ENCODE measurements around the gene ACAT2. TPM values are rescaled to one million over a fixed set of nuclear protein-coding genes. Genes with fewer than 3 reads are reported as not detected.
"Not testable (repeated sequence)": the region's sequence is repeated elsewhere in the genome, so short reads cannot be mapped to it uniquely, and the experiment has no call there.

Gene ACAT2
- total and polyA plus RNA-seq, 5 experiments from 2014 or later: 29.4 to 38.8 (median 30.9) TPM

DNA sequence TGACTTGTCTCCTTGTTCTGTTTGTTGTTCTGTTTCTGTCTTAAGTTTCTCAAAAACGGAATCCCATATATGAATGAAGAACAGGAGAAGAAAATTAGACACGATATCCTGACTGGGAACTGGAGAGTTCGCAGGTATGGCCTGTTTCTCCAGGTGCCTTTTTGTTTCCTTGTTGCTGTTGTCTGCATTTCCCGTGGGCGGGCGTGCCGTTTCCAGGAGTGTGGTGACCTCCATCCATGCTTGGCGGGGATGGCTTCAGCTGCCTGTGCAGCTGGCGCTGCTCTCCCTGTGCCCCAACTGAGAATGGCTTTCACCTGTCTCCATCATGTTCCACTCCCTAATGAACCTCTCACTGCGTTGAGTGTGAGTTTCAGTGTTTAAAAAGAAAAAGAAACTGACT, 42.7 kb downstream of the ACAT2 start:
- H3K4me1 Mint-ChIP-seq: peaks cover 0 to 2% (median under 1%) of the 10 kb centered on the region in 4 donors
- no peaks in the 10 kb centered on the region for H3K9me3 Mint-ChIP-seq
- DNase-seq (no peak), ATAC-seq (no peak)
- POLR2A ChIA-PET: interaction anchor here (1.1 kb wide), 1 partner anchor 15 kb away, joined by 3 read pairs; the partner anchor contains the start of gene TCP1
- no peak overlapping the region for H3K4me3 Mint-ChIP-seq
- H3K27me3 Mint-ChIP-seq: no peaks in the 10 kb centered on the region
- peak overlapping the region in 1 of 10 donors; percentile 34 for H3K27ac Mint-ChIP-seq
- H3K36me3 Mint-ChIP-seq: peaks cover 0 to 7% (median 2%) of the 10 kb centered on the region in 3 donors

GRCh38 chr6:159805440-159806020, 43.7 kb downstream of the ACAT2 start:
- H3K36me3 Mint-ChIP-seq: peaks cover 0 to 3% (median 3%) of the 10 kb centered on the region in 3 donors
- no peaks in the 10 kb centered on the region for H3K27me3 Mint-ChIP-seq
- H3K9me3 Mint-ChIP-seq: no peaks in the 10 kb centered on the region
- ATAC-seq (no peak), DNase-seq (no peak)
- H3K4me3 Mint-ChIP-seq: no peak overlapping the region
- H3K27ac Mint-ChIP-seq: peak overlapping the region in 1 of 10 donors; percentile 47
- peaks cover 0 to 4% (median 1%) of the 10 kb centered on the region in 4 donors for H3K4me1 Mint-ChIP-seq
- POLR2A ChIA-PET: interaction anchor here (1.1 kb wide), 1 partner anchor 16 kb away, joined by 3 read pairs; the partner anchor contains the start of gene TCP1

GRCh38 chr6:159806021-159806458, 44.2 kb downstream of the ACAT2 start:
- no peak for ATAC-seq
- Mint-ChIP-seq H3K27me3 (no peaks in the 10 kb centered on the region), H3K36me3 (peaks cover 0 to 7% (median 4%) of the 10 kb centered on the region in 3 donors), H3K27ac (peak overlapping the region in 1 of 10 donors; percentile 47), H3K9me3 (no peaks in the 10 kb centered on the region), H3K4me3 (no peak overlapping the region), H3K4me1 (peaks cover 0 to 4% (median 1%) of the 10 kb centered on the region in 4 donors)
- POLR2A ChIA-PET: no interaction called here
- DNase-seq: no peak

GRCh38 chr6:159807150-159807858, 45.5 kb downstream of the ACAT2 start:
- H3K9me3 Mint-ChIP-seq: no peaks in the 10 kb centered on the region
- ATAC-seq (no peak), DNase-seq (no peak)
- H3K4me3 Mint-ChIP-seq: no peak overlapping the region
- H3K4me1 Mint-ChIP-seq: peaks cover 0 to 4% (median 1%) of the 10 kb centered on the region in 4 donors
- POLR2A ChIA-PET: no interaction called here
- H3K36me3 Mint-ChIP-seq: peaks cover 0 to 7% (median 4%) of the 10 kb centered on the region in 3 donors
- H3K27me3 Mint-ChIP-seq: no peaks in the 10 kb centered on the region
- H3K27ac Mint-ChIP-seq: no peak overlapping the region

GRCh38 chr6:159808647-159809046, 46.8 kb downstream of the ACAT2 start:
- Mint-ChIP-seq H3K9me3 (no peaks in the 10 kb centered on the region), H3K27ac (no peak overlapping the region), H3K4me3 (no peak overlapping the region), H3K4me1 (peaks cover 0 to 4% (median 1%) of the 10 kb centered on the region in 4 donors), H3K36me3 (peaks cover 0 to 7% (median 4%) of the 10 kb centered on the region in 3 donors), H3K27me3 (no peaks in the 10 kb centered on the region)
- ATAC-seq: no peak
- no peak for DNase-seq
- POLR2A ChIA-PET: interaction anchor here (0.7 kb wide), 1 partner anchor 46 kb away, joined by 3 read pairs; no protein-coding TSS in a partner anchor

DNA sequence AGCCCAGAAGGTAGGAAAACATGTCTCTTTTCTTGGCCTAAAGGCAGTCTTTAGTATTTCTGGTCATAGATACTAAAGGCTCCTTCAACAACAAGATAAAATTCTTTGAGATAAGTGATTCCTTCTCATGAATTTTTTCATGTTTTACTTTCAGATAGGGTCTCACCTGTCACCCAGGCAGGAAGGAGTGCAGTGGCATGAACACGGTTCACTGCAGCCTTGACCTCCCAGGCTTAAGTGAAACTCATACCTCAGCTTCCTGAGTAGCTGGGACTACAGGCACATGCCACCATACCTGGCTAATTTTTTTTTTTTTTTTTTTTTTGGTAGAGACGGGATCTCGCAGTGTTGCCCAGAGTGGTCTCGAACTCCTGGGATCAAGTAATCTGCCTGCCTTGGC, 47.3 kb downstream of the ACAT2 start:
- ATAC-seq (no peak), DNase-seq (no peak)
- no peaks in the 10 kb centered on the region for H3K9me3 Mint-ChIP-seq
- POLR2A ChIA-PET: interaction anchor here (0.7 kb wide), 1 partner anchor 46 kb away, joined by 3 read pairs; no protein-coding TSS in a partner anchor
- H3K36me3 Mint-ChIP-seq: peaks cover 0 to 8% (median 4%) of the 10 kb centered on the region in 3 donors
- H3K27me3 Mint-ChIP-seq: no peaks in the 10 kb centered on the region
- peaks cover 0 to 4% (median 1%) of the 10 kb centered on the region in 4 donors for H3K4me1 Mint-ChIP-seq
- no peak overlapping the region for H3K4me3 Mint-ChIP-seq
- no peak overlapping the region for H3K27ac Mint-ChIP-seq

- H3K9me3 Mint-ChIP-seq: no peaks in the 10 kb centered on the region
- peaks cover 0 to 8% (median 4%) of the 10 kb centered on the region in 3 donors for H3K36me3 Mint-ChIP-seq
- POLR2A ChIA-PET: no interaction called here
- H3K27me3 Mint-ChIP-seq: no peaks in the 10 kb centered on the region
- ATAC-seq (no peak), DNase-seq (no peak)
- H3K4me3 Mint-ChIP-seq: no peak overlapping the region
- peak overlapping the region in 1 of 10 donors; percentile 37 for H3K27ac Mint-ChIP-seq
- peaks cover 0 to 8% (median 5%) of the 10 kb centered on the region in 4 donors for H3K4me1 Mint-ChIP-seq
Observed at GRCh38 chr6:159813781-159814180, 51.9 kb downstream of the ACAT2 start.

GRCh38 chr6:159815410-159815809, 53.6 kb downstream of the ACAT2 start:
- no peak overlapping the region for H3K4me3 Mint-ChIP-seq
- POLR2A ChIA-PET: no interaction called here
- no peaks in the 10 kb centered on the region for H3K27me3 Mint-ChIP-seq
- H3K36me3 Mint-ChIP-seq: peaks cover 0 to 7% (median 5%) of the 10 kb centered on the region in 3 donors
- H3K4me1 Mint-ChIP-seq: peaks cover 11 to 22% (median 16%) of the 10 kb centered on the region in 4 donors
- H3K27ac Mint-ChIP-seq: peak overlapping the region in 2 of 10 donors; percentile 59 to 72
- ATAC-seq: no peak
- no peak for DNase-seq
- H3K9me3 Mint-ChIP-seq: no peaks in the 10 kb centered on the region

- POLR2A ChIA-PET: interaction anchor here (0.6 to 0.7 kb wide), 2 partner anchors 13 to 27 kb away, joined by 4 read pairs; no protein-coding TSS in a partner anchor
- H3K36me3 Mint-ChIP-seq: not testable (repeated sequence)
Observed at GRCh38 chr6:159816775-159817174, 54.9 kb downstream of the ACAT2 start.

DNA sequence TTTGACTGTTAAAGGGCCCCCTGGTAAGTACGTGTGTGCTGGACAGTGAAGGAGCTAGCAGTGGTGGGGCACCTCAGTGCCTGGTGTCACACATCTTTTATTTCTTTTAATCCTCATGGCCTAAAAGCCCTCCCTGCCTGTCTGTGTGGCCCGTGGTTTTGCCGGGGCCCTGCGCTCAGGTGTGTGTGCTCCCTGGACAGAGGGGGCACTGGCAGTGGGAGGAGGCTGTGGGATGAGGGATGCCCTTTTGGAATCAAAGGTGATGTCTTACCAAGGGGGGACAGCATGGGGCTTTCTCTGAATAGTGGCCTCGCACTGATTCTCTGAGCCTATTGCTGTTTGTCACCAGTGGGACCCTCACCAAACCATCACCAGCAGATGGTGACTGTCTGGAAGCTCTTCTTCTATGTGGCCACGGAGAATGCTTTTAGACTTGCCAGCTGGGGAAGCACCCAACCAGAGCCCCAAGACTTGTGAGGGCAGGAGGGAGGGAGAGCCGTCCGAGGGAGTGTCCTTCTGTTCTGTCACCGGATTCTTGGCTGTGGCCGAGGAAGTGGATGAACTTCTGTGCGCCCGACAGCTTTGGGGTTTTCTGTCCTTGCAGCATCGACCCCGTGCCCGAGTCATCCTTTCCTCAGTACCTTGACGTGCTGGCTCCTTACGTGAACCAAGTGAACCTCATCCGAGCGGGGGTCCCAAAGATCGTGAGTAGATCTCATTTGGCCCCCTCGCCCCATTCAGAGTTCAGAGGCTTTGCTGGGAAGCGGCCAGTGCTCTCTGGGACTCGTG, 56.3 kb downstream of the ACAT2 start:
- Mint-ChIP-seq H3K27me3 (no peaks in the 10 kb centered on the region), H3K4me3 (no peak overlapping the region), H3K36me3 (peaks cover 0 to 11% (median 2%) of the 10 kb centered on the region in 3 donors), H3K27ac (peak overlapping the region in 6 of 10 donors; percentile 32 to 94 (median 56)), H3K4me1 (peaks cover 21 to 39% (median 25%) of the 10 kb centered on the region in 4 donors), H3K9me3 (no peaks in the 10 kb centered on the region)
- ATAC-seq: no peak
- POLR2A ChIA-PET: interaction anchor here (0.6 kb wide), 1 partner anchor 26 kb away, joined by 4 read pairs; no protein-coding TSS in a partner anchor
- no peak for DNase-seq

More at GRCh38 chr6:159816775-159817174, 54.9 kb downstream of the ACAT2 start:
- not testable (repeated sequence) for DNase-seq, H3K27me3 Mint-ChIP-seq, H3K4me3 Mint-ChIP-seq, H3K9me3 Mint-ChIP-seq, ATAC-seq
- Mint-ChIP-seq H3K4me1 (peaks cover 17 to 33% (median 25%) of the 10 kb centered on the region in 4 donors), H3K27ac (peak overlapping the region in 2 of 10 donors; percentile 28 to 86)

- ATAC-seq: no peak
- DNase-seq: no peak
- peaks cover 21 to 39% (median 25%) of the 10 kb centered on the region in 4 donors for H3K4me1 Mint-ChIP-seq
- POLR2A ChIA-PET: interaction anchor here (1.4 to 4.5 kb wide), 3 partner anchors 14 to 92 kb away, joined by 4 to 25 read pairs (median 21); partner anchors contain the start of genes MRPL18, TCP1 and WTAP
- H3K27me3 Mint-ChIP-seq: no peaks in the 10 kb centered on the region
- peak overlapping the region in 8 of 10 donors; percentile 77 to 88 (median 87) for H3K4me3 Mint-ChIP-seq
- no peaks in the 10 kb centered on the region for H3K9me3 Mint-ChIP-seq
- peaks cover 0 to 11% (median under 1%) of the 10 kb centered on the region in 3 donors for H3K36me3 Mint-ChIP-seq
- H3K27ac Mint-ChIP-seq: peak overlapping the region in 9 of 10 donors; percentile 26 to 96 (median 92)
Observed at GRCh38 chr6:159819098-159819497, 57.3 kb downstream of the ACAT2 start.
